Kidney epithelial cell (primary cell): ENCODE data around the gene IGLON5. TPM values are rescaled to one million over a fixed set of nuclear protein-coding genes. Genes with fewer than 3 reads are reported as not detected.

Experiments used
- DNase-seq: peaks from one replicate; pipeline ENCODE4 v3.0.0-alpha.2; 2010; ENCODE audit warnings: low read depth
- H3K27me3 ChIP-seq: 2 replicates; pipeline ENCODE4 v1.6.0; 2011; ENCODE audit warnings: low read length; ENCODE audit not compliant: control insufficient read depth, insufficient read depth
- H3K36me3 ChIP-seq: 2 replicates; pipeline ENCODE4 v1.5.1; 2011; ENCODE audit warnings: low read length; ENCODE audit not compliant: control insufficient read depth, insufficient read depth
- H3K4me3 ChIP-seq: 2 replicates; pipeline ENCODE4 v1.5.1; 2011; ENCODE audit warnings: low read depth, mild to moderate bottlenecking, control low read depth, low read length
- CTCF ChIP-seq: IDR thresholded peaks from 2 replicates; pipeline ENCODE4 v1.5.1; 2011; ENCODE audit warnings: mild to moderate bottlenecking, moderate library complexity, low read length, control low read depth, inconsistent platforms; ENCODE audit not compliant: insufficient read depth, poor library complexity, severe bottlenecking
- total RNA-seq: library from RNA; depleted of rRNA; stranded (reverse); fragments of >200 nt; gene quantifications from 2 replicates; pipeline ENCODE4 v1.2.3, GENCODE V29; 2015

The IGLON5 gene
- total RNA-seq, 1 donor from 2014 or later: 0.04 TPM

DNA sequence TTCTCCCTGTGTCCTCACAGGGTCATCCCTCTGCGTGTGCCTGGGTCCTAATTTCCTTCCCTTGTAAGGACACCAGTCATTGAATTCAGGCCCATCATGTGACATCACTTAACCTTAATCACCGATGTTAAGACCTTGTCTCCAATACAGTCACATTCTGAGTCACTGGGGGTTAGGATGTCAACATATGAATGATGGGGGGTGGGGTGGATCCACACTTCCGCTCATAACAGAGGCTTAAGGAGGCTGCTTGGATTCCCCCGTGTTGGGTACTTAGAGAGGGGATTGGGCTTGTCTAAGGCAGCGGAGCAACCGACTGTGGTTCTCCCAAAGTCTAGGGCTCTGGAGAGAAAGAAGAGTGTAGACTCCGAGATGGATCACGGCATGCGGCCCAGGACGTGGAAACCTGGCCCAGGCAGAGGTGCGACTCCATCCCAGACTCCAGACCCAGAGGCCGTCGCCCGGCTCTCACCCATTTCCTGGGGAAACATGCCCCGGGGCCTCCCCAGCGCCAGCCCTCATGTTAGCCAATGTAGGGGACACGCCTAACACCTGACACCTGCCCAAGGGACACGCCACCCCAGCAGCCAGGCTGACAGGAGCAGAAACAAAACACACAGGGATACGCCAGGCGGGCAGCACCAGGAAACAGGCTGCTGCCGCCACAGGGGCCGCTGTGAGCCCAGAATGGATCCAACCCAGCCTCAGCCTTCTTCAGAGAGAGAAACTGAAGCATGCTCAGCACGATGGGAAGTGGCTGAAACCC, 17.1 kb upstream of the IGLON5 start:
- Histone ChIP-seq H3K27me3 (peaks cover 13% of the 10 kb centered on the region), H3K4me3 (no peak overlapping the region), H3K36me3 (no peaks in the 10 kb centered on the region)
- TF ChIP-seq CTCF: no peak
- no peak for DNase-seq

DNA sequence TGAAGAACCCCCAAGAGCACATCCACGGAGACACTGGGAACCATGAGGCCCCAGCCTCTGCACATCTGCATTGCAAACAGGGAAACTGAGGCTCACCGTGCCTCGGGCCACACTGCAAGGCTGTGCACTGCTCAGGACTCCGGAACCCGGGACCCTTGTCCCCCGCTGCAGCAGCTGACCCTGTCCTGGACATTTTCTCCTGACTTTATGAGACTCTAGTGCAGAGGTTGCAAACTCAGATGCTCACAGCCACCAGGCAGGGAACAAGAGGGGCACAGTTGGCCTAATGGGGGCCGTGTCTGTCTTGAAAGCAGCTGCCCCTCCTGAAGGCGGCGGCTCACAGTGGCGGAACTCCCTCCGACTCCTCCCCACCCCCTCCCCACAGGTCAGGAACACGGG, 16.5 kb upstream of the IGLON5 start:
- Histone ChIP-seq H3K4me3 (no peak overlapping the region), H3K36me3 (no peaks in the 10 kb centered on the region), H3K27me3 (peaks cover 13% of the 10 kb centered on the region)
- no peak for DNase-seq
- no peak for TF ChIP-seq CTCF

DNA sequence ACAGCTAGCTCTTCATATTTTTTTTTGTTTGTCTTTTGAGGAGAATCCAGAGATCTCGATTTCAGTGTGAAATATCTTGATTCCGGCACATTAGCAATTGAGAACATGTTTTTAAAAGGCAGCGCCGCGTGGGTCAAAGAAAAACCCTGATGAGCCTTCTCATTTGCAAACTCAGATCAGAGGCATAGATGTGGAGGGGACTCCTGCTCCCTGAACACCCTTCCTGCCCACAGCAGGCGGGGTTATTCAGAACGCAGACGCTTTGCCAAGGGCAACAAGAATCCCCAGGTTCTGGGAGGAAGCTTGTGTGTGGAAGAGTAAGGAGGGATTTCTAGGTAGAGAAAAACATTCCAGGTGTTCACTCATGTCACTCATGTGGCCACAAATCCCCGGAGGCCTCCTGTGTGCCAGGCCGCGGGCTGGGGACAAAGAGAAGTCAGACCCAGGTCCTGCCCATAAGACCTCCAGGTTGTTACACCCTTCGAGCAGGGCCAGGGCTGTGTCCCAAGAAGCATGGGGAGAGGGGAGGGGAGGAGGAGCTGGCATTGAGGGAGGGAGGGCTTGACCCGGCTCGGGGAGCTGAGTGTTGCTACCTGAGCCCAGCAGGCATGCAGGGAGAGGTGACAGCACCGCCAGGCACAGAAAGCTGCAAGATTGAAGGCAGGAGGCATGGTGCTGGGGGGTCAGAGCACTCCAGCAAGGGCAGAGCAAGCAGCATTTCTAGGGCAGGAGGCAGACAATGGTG, 15.9 kb upstream of the IGLON5 start:
- TF ChIP-seq CTCF: no peak
- peaks cover 13% of the 10 kb centered on the region for H3K27me3 ChIP-seq

GRCh38 chr19:51296336-51297093, 14.9 kb upstream of the IGLON5 start:
- no peak for DNase-seq
- TF ChIP-seq CTCF: no peak
- Histone ChIP-seq H3K27me3 (peaks cover 13% of the 10 kb centered on the region), H3K4me3 (no peak overlapping the region), H3K36me3 (no peaks in the 10 kb centered on the region)

More for the DNA sequence above, 15.9 kb upstream of the IGLON5 start:
- Histone ChIP-seq H3K36me3 (no peaks in the 10 kb centered on the region), H3K4me3 (no peak overlapping the region)
- DNase-seq: no peak

GRCh38 chr19:51297406-51297805, 14.0 kb upstream of the IGLON5 start:
- Histone ChIP-seq H3K4me3 (no peak overlapping the region), H3K36me3 (no peaks in the 10 kb centered on the region), H3K27me3 (peaks cover 13% of the 10 kb centered on the region)
- no peak for DNase-seq
- no peak for TF ChIP-seq CTCF
